ENCODE data around the gene GRIA1.

GRIA1 gene

DNA sequence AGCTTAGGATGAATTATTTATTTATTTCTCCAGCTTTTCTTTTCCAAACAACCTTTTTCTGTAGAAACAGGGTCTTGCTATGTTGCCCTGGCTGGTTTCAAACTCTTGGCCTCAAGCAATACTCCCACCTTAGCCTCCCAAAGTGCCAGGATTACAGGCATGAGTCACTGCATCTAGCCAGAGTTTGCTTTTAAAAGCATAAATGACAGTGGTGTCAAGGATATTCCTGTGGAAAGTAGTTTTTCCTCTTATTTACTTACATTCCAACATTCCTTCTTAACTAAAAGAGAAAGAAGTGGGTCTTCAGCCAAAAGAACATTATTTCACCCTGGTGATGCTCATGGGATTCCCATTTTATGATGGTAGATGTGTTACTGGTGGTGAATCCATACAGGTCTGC is 62.4 kb downstream of the GRIA1 start:
- no peak for DNase-seq

DNA sequence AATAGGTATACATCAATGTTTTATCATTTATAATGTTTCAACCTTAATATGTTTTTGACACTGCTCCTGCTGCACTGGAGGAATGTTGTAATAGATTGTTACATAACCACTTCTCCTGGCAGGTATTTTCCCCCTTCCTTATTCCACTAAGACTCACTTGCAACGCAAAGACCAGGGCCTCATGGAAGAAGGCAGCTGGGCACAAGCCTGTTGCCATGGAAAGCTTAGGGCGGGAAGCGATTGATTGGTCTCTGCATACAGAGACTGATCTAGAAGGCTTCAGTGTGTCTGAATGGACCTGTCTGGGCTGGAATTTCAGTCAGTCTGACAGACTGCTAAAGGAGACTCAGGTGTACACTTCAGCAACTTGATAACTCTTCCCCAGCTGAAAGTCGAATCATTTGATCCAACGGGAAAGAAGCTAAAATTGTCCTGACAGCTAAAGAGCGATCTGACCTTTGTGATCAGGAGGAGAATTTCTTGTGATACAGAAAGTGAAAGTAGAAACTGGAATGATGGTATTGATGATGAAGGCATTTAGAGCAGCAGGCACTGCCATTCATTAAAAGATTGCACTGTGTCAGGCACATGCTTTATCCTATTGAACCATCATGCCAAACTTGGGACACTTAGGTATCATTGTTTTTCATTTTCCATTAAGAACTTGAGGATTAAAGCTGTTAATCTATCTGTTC is 65.1 kb downstream of the GRIA1 start:
- DNase-seq: no peak

DNA sequence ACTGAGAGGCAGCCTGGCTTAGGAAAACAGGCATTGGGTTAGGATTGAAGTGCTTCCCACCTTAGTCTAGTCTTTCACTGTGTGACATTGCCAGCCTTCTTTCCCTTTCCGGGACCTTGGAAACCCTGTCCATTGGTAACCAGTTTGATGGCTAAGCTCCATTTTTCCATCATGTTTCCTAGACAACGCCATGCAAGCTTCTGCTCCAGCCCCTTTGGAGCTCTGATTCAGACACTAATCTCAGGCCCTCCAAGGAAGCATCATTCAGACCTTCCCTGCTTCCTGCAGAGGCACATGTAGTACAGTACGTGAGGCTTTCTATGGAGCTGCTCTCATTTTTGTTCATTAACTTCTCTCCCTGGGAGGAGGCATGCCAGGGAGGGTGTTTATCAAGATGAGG is 68.5 kb downstream of the GRIA1 start:
- DNase-seq: no peak

DNA sequence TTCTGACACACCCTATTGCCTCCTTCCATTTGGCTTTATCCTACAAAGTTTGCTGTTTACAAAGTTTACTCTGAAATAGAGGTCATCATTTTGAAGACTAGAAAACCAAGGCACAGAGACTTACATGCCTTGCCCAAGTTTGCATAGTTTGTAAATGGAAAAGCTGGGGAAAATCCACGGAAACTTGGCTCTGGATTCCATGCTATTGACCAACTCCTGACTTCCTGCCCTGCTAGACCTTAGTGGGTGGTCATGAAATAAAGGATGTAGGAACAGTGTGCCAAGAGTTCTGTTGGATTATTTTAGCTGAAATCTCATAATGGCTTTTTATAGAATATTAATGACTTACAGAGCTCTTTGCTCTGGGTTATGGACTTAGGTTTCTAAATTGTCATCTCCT is 69.5 kb downstream of the GRIA1 start:
- no peak for DNase-seq

DNA sequence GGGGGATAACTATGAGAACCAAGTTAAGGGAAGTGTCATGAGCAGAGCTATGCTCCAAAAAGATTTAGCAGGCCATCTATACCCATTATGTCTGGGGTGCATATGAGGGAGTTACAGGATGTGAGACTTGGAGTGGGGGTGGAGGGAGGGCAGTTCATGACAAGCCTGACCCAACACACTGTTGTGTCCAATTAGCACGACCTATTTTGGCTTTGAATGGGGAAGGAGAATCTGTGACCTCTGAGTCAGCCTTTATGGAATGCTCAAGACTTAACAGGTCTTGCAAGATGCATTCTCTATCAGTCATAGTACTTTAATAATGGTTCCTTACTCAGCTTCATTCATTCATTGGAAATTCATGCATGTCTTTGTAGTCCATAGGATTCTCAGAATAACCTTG is 71.7 kb downstream of the GRIA1 start:
- DNase-seq: no peak

DNA sequence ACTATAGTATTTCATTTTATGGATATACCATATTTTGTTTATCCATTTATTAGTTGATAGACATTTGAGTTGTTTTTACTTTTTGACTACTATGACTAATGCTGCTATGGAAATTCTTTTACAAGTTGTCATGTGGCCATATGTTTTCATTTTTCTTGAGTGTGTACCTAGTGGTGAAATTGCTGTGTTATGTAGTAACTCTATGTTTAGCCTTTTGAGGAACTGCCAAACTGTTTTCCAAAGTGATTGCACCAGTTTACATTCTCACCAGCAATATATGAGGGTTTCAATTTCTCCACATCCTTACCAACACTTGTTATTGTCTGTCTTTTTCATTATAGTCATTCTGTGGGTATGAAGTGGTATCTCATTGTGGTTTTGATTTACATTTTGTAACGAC is 75.4 kb downstream of the GRIA1 start:
- DNase-seq: no peak

DNA sequence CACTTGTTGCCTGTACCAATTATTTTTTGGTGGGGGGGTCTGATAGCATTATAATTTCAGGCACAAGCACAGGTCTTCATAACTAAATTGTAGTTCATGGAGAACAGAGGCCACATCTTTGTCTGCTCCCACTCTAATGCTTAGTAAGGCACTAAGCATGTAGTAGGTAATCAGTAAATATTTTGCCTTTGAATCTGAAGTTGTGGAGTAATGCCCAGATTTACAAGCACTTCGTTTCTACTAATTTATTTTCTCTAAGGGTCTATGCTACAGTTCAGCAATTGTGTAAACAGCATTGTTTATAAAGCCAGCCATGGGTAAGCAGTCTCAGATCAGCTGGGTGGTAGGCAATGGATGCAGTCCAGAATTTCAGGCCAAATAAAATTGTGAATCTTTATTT is 78.6 kb downstream of the GRIA1 start:
- DNase-seq: no peak

DNA sequence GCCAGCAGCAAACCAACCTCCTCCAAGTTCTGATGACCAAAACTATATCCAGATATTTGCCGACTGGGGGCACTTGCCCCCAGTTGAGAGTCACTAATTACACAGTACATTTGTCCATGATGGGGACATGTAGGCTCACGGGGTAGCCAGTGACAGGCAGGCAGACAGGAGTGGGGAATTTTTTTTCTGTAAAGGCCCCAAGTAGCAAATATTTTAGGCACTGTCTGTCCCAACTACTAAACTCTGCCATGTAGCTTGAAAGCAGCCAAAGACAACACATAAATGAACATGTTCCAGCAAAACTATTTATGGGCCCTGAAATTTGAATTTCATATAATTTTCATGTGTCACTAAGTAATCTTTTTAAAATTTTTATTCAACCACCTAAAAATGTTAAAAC is 80.7 kb downstream of the GRIA1 start:
- DNase-seq: no peak

DNA sequence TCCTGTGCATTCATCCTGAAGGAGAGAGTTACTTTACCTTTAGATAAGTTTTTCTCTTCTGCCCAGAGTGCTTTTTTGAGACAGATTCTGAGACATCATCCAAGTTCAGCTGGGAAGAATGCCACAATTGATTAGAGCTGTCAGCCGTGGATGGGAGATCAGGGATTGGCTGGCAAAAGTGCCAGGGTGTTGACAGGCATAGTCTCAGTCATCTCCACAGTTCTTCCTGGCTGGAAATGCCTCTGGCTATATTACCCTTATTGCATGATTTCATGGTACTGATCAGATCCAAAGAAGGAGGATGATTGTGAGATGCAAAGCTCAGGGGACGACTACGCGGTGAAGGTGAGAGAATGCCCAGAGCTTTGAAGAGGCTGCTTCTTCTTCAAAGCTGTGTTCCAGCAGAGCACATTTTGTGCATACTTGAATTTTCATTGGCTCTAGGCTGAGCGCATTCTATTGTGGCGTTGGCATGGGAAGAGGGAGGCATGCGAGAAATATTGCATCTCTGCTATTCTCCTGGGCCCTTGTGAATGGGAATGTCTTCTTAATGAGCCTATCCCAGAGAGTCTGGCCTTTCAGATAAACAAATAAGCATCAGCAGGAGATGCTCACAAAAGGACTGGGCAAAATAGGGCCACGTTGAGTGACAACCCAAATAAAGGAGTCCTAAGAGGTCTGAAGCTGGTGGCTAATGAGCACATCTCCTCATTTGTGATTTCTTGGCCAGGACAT is 82.1 kb downstream of the GRIA1 start:
- no peak for DNase-seq

DNA sequence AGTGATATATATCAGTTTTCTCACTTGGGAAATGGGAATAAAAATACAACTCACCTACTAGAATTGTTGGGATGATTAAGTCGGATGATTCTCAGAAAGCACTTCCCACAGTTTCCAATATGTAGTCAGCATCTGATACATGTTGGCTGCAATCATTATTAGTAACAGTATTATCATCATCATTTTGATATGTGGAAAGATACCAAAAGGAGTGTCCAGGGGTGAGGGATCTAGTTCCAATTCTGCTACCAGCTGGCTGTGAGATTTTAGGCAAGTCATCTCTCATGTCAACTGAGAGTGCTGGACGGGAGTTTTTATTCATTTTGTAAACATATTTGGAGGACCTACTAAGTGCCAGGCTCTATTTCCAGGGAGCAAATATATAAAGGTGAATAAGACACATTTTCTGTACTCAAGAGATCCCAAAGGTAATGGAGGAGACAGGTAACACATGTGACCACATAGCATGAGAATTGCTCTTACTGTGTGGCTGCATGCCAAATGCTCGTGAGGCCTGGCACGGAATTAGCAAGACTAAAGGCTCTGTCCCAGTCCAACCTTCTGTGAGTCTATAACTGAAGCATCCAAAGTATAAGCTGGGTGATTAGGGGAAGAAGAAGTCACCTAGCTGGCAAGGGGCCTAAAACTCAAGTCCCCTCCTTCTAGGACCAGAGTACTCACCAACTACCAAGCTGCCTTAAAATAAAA is 83.0 kb downstream of the GRIA1 start:
- no peak for DNase-seq

DNA sequence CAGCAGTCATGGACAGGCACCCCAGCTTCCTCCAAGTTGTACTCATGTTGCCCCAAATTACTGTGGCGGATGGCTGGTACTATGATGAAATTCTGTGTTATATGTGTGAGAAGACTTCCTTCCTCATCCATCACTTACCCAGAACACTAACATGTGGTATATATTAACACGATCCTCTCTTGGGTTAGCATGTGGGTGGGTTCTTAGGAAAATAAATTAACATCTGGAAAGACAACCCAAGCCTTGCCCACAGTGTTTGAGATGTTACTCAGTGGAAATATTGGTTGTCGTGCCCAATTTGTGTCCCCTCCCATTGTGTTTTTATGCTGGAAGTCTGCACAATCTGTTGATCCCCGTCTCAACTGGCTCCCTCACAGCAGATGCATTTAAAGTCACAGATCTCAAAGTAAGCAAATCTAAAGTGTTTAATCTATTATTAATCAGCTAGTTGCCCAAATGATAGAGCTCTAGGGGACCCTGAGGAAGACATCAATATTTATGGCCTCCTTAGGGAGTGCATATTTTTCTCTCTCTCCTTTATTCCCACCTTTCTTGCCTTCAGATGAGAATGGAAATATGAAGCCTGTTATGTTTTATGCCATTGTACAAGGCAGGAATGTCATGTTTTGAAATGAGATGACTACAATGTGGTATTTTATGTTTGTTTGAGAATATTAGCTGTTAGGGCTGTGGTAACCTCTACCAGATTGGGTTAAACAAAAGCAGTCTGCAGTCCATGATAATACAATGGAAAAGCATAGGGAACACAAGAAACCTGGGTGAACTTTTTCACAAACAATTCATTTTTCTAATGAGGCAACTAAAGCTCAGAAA is 93.9 kb downstream of the GRIA1 start:
- DNase-seq: no peak

DNA sequence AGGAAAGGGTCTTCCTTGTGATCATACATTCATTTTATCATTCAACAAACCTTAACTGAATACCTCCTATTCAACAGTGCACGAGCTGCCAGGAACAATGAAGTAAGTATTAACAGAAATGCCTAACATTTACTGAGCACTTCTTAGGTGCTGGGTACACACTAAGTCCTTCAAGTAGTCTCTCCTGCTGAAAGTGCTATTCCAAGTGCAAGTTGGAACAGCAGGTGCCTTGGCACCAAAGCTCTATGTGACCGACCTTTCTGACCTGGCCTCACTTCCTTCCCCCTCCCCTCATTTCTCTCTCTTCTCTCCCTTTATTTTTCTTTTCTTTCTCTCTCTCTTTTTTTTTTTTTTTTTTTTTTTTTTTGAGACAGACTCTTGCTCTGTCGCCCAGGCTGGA is 94.5 kb downstream of the GRIA1 start:
- DNase-seq: no peak

DNA sequence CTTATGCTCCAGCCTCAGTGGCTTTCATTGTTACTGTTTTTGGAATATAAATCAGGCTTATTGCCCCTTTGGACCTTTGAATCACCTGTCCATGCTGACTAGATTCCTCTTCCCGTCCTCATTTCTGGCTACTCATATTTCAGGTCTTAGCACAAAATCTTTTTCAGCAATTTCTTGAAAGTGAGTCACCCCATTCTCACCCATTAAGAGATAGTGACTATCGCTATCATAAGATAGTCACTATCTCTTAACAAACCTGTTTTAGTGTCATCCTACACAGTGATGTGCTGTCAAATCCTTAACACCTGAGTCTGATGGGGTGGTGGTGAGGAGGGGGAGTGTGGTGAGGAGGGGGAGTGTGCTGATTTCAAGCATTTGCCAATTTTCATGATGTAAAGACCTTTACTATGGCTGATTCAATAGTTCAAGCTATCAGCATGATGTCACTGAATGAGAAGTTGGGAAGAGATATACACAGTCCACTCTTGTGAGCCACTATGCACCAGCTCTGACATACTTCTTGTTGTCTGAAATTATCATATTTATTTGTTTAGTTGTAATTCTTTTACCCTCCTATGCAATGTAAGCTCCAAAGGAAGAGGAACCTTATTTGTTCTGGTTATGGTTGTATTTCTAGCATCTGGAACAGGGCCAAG is 95.3 kb downstream of the GRIA1 start:
- no peak for DNase-seq

DNA sequence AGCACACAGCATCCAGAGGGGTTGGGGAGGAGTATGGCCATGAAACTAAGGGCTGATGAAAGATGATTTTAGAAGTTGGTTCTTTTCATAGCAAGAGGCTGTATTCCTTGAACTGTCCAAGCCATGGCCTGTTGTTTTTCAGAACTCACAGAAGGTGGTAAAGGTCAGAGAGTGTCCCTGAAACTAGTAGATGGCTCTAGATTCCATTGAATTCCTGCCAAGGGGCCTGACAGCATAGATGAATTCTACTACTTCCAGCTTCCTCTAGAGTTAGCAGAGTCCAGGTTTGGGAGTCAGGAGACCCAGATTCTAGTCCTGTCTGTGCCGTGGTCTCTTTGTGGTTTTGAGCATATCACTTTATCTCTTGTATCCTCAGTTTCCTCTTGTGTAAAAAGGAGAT is 101.6 kb downstream of the GRIA1 start:
- DNase-seq: no peak

DNA sequence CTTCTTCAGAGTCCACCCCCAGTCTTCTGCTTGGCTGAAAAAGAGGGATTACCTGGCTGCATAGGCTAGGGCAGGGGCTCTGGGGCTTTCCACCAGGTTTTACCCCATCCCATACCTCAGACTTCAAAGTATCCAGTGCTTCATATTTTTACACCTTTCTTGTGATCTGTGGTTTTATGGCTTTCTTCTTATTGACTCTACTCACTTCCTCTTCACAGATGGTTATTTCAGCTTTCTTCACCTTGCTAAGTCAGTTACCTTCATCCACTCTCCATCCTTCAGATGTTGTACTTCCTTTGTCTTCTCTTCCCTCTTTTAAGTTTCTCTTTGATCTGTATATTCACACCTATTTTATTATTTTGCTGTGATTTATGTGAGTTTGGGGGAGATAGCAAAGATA is 104.3 kb downstream of the GRIA1 start:
- no peak for DNase-seq

DNA sequence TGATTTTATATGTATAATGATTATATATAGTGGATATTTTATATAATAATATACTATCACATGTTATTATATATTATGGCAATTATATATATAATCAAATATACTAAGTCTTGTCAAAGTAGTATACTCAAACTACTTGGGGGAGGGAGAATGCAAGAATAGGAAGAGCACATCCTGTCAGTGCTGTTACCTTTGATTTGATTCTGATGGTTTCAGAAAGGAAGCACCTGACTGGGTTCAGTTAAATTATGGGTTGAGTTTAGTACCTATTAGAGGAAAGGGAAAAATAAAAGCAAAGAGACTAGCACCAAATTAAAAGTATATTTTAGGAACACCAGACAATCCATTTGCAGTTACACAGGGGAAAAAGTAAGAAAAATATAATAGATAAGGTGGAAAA is 107.6 kb downstream of the GRIA1 start:
- DNase-seq: no peak

DNA sequence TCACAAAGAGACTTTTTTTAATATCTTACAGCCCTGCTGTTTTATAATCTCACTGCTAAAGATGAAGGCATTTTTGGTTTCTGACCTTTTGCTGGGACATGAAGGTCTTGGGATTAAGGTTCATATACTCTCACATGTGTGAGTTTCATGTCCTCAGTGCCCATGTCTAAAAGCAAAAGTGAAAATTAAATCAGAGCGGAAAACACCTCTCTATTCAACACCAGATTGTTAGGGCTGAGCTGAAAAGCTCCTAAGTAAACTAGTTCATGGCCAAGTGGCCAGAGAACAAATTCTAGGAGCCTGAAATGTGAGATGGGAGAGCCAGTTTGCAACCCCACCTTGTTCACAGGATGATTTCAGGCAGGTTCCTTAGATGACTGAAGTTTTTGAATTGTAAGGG is 110.9 kb downstream of the GRIA1 start:
- DNase-seq: no peak

DNA sequence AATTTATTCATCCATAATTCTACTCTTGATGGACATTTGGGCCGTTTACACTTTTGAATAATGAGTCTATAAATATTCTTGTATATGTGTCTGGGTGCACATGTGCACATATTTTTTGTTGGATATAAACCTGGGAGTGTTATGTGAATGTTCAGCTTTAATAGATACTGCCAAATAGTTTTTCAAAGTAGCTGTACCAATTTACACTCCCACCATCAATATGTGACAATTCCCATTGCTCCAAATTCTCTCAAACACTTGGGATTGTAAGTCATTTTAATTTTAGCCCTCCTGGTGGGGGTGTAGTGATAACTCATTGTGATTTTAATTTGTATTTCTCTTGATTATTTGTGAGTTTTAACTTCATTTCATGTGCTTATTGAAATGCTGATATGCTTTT is 114.9 kb downstream of the GRIA1 start:
- DNase-seq: no peak

DNA sequence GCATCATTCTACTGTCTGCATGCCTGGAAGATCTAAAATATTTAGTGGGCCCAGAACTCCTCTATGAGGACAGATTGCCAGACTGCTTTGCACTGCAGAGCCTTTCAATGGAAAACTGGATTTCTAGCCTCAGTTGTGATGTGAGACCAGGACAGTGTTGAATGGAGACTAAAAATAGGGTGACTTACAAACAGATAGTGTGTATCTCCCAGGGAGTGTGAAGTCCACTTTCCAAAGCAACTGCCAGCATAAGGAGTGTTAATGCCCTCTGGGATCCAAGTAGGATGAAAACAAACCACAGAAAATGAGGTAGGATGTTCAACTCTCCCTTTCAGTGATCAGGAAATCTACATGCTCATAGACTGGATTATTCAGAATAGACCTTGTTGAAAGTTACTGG is 119.5 kb downstream of the GRIA1 start:
- DNase-seq: no peak

DNA sequence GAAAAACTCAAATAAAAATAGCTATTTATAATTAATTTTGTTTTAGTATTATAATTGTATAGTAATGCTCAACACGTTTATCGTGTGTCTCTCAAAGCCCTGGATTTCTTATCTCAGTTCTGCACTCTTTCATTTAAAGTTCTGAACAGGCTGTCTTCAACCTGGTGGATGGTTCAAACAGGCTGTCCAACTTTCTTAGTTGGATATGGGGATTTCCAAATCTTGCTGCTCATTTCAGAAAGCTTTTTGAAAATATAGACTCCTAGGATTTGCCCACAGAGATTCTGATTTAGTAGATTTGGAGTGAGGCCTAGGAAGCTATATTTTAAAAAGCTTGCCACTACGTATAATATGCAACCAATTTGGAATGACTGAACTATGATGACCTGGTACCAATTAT is 120.3 kb downstream of the GRIA1 start:
- DNase-seq: no peak

DNA sequence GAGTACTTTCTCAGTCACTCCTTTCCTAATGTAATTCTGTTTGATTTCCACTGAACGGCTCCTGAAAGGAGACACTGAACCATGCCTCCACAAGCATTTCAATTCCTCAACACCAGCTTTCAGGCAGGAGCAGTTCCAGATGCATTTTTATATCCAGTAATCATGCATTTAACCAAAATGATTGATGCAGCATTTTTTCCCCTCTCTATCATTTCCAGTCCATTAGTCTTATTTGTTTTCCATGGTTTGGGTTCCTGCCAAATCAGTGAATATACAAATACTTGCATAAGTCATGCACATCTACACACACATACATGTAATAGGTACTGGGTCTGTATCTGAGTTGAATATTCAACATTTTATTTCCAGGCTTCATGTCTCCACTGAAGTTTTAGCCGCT is 122.7 kb downstream of the GRIA1 start:
- no peak for DNase-seq

DNA sequence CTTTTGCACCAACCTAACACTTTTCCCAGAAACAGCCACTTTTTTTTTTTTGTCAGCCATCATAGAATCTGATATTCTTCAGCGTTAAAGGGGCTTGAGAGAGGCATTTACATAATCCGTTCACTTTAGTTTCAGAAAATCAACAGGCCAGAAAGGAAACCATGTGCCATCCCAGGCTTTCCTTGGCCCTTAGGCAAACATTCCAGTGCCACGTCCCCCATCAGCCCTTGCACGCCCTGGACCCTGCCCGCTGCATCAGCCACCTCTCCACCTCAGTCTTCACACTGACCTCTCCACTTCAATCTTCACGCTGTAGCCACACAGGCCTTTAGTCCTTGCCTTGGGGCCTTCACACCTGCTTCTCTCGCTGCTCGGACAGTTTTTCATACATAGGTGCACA is 123.2 kb downstream of the GRIA1 start:
- DNase-seq: no peak

DNA sequence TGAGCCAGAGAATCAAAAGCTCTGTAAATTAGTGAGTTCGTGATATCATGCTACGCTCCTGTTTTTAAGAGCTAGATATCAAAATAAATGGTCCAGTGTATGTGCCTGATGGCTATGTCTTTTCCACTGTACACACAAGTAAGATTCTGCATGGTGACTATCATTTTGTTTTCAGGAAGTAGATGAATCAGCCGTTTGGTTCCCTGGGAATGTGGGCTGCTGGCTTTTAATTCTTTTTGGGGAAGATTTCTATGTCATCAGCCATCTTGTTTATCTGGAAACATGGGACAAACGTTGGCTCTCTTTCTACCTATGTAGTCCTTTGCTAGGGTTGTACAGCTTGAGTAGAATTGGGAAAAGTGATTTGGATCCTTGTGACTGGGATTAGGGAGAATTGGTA is 126.7 kb downstream of the GRIA1 start:
- no peak for DNase-seq
